ENCODE data around the gene GNAS. TPM values are rescaled to one million over a fixed set of nuclear protein-coding genes. Genes with fewer than 3 reads are reported as not detected.

The GNAS gene
- total RNA-seq, 2 experiments from 2014 or later: 1,245 to 1,317 TPM

GRCh38 chr20:58836616-58837204 lies 15.8 kb upstream of the GNAS start:
- Mint-ChIP-seq H3K27me3 (peaks cover 74% of the 10 kb centered on the region), H3K27ac (no peak overlapping the region), H3K9me3 (no peaks in the 10 kb centered on the region), H3K36me3 (ENCODE audit: low read depth) (no peaks in the 10 kb centered on the region), H3K4me1 (ENCODE audit: low read depth) (peaks cover 5% of the 10 kb centered on the region), H3K4me3 (no peak overlapping the region)
- Histone ChIP-seq H3K4me1 (ENCODE audit: insufficient read depth, low read length) (peaks cover 11% of the 10 kb centered on the region), H3K9me3 (ENCODE audit: control insufficient read depth in 1 of 2, insufficient read depth in 1 of 2, low read length in 2 of 2) (peaks cover 0 to 23% of the 10 kb centered on the region in 2 experiments), H3K36me3 (ENCODE audit: insufficient read depth, low read length) (no peaks in the 10 kb centered on the region), H3K27me3 (ENCODE audit: control insufficient read depth in 1 of 2, insufficient read depth in 2 of 2, low read length in 2 of 2) (peaks cover 9 to 25% of the 10 kb centered on the region in 2 experiments), H3K27ac (ENCODE audit: low read depth in 1 of 2, low read length in 2 of 2) (no peak overlapping the region), H3K4me3 (ENCODE audit: low read length) (no peak overlapping the region)
- ATAC-seq (ENCODE audit: poor library complexity): no peak
- no peak for TF ChIP-seq CTCF (IDR thresholded peaks at IDR 0.05)
- intact Hi-C loops (cut with DNase I, micrococcal nuclease): loop anchor here (5.0 kb wide), 2 partner anchors 184 to 599 kb away; partner anchors contain the start of gene STX16 (in 1 of the 2)
- ChIA-PET POLR2A (no interaction called here), CTCF (no interaction called here)
- no peak for DNase-seq

GRCh38 chr20:58837717-58838116 lies 14.8 kb upstream of the GNAS start:
- H3K36me3 Mint-ChIP-seq (ENCODE audit: low read depth): no peaks in the 10 kb centered on the region
- ChIA-PET CTCF (no interaction called here), POLR2A (interaction anchor here (0.6 kb wide), 1 partner anchor 968 kb away, joined by 3 read pairs; no protein-coding TSS in a partner anchor)
- H3K4me3 Mint-ChIP-seq: no peak overlapping the region
- peaks cover 5% of the 10 kb centered on the region for H3K4me1 Mint-ChIP-seq (ENCODE audit: low read depth)
- no peaks in the 10 kb centered on the region for H3K9me3 Mint-ChIP-seq
- H3K27me3 Mint-ChIP-seq: peaks cover 74% of the 10 kb centered on the region
- H3K9me3 ChIP-seq (ENCODE audit: control insufficient read depth in 1 of 2, insufficient read depth in 1 of 2, low read length in 2 of 2): peaks cover 0 to 26% of the 10 kb centered on the region in 2 experiments
- no peaks in the 10 kb centered on the region for H3K36me3 ChIP-seq (ENCODE audit: insufficient read depth, low read length)
- no peak overlapping the region for H3K27ac Mint-ChIP-seq
- no peak overlapping the region for H3K4me3 ChIP-seq (ENCODE audit: low read length)
- ATAC-seq (ENCODE audit: poor library complexity): no peak
- intact Hi-C loops (cut with DNase I, micrococcal nuclease): loop anchor here (5.0 kb wide), 2 partner anchors 185 to 600 kb away; partner anchors contain the start of gene STX16 (in 1 of the 2)
- H3K27me3 ChIP-seq (ENCODE audit: control insufficient read depth in 1 of 2, insufficient read depth in 2 of 2, low read length in 2 of 2): peaks cover 11 to 32% of the 10 kb centered on the region in 2 experiments
- no peak for TF ChIP-seq CTCF (IDR thresholded peaks at IDR 0.05)
- no peak overlapping the region for H3K27ac ChIP-seq (ENCODE audit: low read depth in 1 of 2, low read length in 2 of 2)
- peaks cover 11% of the 10 kb centered on the region for H3K4me1 ChIP-seq (ENCODE audit: insufficient read depth, low read length)
- DNase-seq: peak in 1 of 14 experiments; percentile 27

- Mint-ChIP-seq H3K27ac (no peak overlapping the region), H3K4me3 (no peak overlapping the region), H3K4me1 (ENCODE audit: low read depth) (peaks cover 5% of the 10 kb centered on the region), H3K27me3 (peaks cover 74% of the 10 kb centered on the region), H3K9me3 (no peaks in the 10 kb centered on the region), H3K36me3 (ENCODE audit: low read depth) (no peaks in the 10 kb centered on the region)
- TF ChIP-seq CTCF (IDR thresholded peaks at IDR 0.05): no peak
- Histone ChIP-seq H3K36me3 (ENCODE audit: insufficient read depth, low read length) (no peaks in the 10 kb centered on the region), H3K27ac (ENCODE audit: low read depth in 1 of 2, low read length in 2 of 2) (no peak overlapping the region), H3K9me3 (ENCODE audit: control insufficient read depth in 1 of 2, insufficient read depth in 1 of 2, low read length in 2 of 2) (peaks cover 0 to 26% of the 10 kb centered on the region in 2 experiments), H3K27me3 (ENCODE audit: control insufficient read depth in 1 of 2, insufficient read depth in 2 of 2, low read length in 2 of 2) (peaks cover 16 to 30% of the 10 kb centered on the region in 2 experiments), H3K4me3 (ENCODE audit: low read length) (no peak overlapping the region), H3K4me1 (ENCODE audit: insufficient read depth, low read length) (peaks cover 11% of the 10 kb centered on the region)
- DNase-seq (no peak), ATAC-seq (ENCODE audit: poor library complexity) (no peak)
- CTCF ChIA-PET: interaction anchor here (1.8 kb wide), 1 partner anchor 357 kb away, joined by 11 read pairs; no protein-coding TSS in a partner anchor
- POLR2A ChIA-PET: no interaction called here
- intact Hi-C loops (cut with DNase I, micrococcal nuclease): loop anchor here (5.0 kb wide), 2 partner anchors 186 to 601 kb away; partner anchors contain the start of gene STX16 (in 1 of the 2)
These were observed 14.3 kb upstream of the GNAS start for GRCh38 chr20:58838174-58838573.

Data from CD4-positive, alpha-beta T cell (primary cell).